Body of pancreas (tissue), 4 donors: ENCODE measurements around the gene OR2J3. TPM values are rescaled to one million over a fixed set of nuclear protein-coding genes. Genes with fewer than 3 reads are reported as not detected.
"Not testable (repeated sequence)": the region's sequence is repeated elsewhere in the genome, so short reads cannot be mapped to it uniquely, and the experiment has no call there.

ENCODE experiments used
- ATAC-seq: fragments of 150-250 bp; one replicate; pipeline ENCODE4 v1.9.1; 2016
- DNase-seq, 4 donors: peaks; one replicate each; pipeline ENCODE4 v3.0.0-alpha.2; 2019
- H3K27ac ChIP-seq, 4 donors: fragments of 200-600 bp; sonication (generic); 1 replicate in 3 of 4; 2 replicates in 1 of 4; pipeline versions ENCODE4 v1.5.1 to v1.6.1; 2016 to 2019; ENCODE audit warnings: mild to moderate bottlenecking in 1 of 4, mixed read lengths in 1 of 4, moderate library complexity in 1 of 4
- H3K27me3 ChIP-seq, 2 donors: fragments of 200-600 bp; sonication (generic); one replicate each; pipeline ENCODE4 v1.6.0; 2016; ENCODE audit warnings: mild to moderate bottlenecking in 1 of 2
- H3K36me3 ChIP-seq, 2 donors: fragments of 200-600 bp; sonication (generic); replicated peaks in 1 of 2; 2 replicates each; pipeline ENCODE4 v1.5.1; 2016; ENCODE audit warnings: low read depth in 2 of 2; ENCODE audit not compliant: insufficient read depth in 1 of 2
- H3K4me1 ChIP-seq: fragments of 200-600 bp; sonication (generic); one replicate; pipeline ENCODE4 v1.6.0; 2016
- H3K4me3 ChIP-seq, 2 donors: fragments of 200-600 bp; sonication (generic); 1 replicate in 1 of 2; 2 replicates in 1 of 2; pipeline ENCODE4 v1.5.1; 2016 to 2019
- H3K9me3 ChIP-seq, 3 donors: fragments of 200-600 bp; sonication (generic); 1 replicate in 2 of 3; 2 replicates in 1 of 3; pipeline ENCODE4 v1.5.1; 2016
- POLR2A ChIP-seq, 3 donors: fragments of 450-650 bp; IDR thresholded peaks; one replicate each; pipeline ENCODE4 v1.6.1; 2016; ENCODE audit warnings: antibody characterized with exemption in 3 of 3, mild to moderate bottlenecking in 2 of 3
- WGBS, 2 donors: methylation state at CpG; one replicate each; pipeline ENCODE4 v1.1.5; 2017; 5-methylcytosine and 5-hydroxymethylcytosine counted together
- intact Hi-C: fragments of 100-400 bp; cut with DNase I; formaldehyde crosslinking; loops from one replicate; pipeline ENCODE4 v1.15.1; 2023
- total RNA-seq, 2 donors: library from RNA; depleted of rRNA; stranded (reverse); fragments of >200 nt; gene quantifications; one replicate each; pipeline ENCODE4 v1.1.0, GENCODE V29; 2016
- TF ChIP-seq, protein P1 (sequence below), 7 experiments: fragments of 450-650 bp in 4 of 7; fragments of 200-600 bp in 3 of 7; sonication (generic) in 3 of 7; IDR thresholded peaks; one replicate each; pipeline ENCODE4 v1.5.1; 2016 to 2019; ENCODE audit warnings: antibody characterized with exemption in 7 of 7

OR2J3 gene
- total RNA-seq, 2 donors from 2014 or later: not detected

DNA sequence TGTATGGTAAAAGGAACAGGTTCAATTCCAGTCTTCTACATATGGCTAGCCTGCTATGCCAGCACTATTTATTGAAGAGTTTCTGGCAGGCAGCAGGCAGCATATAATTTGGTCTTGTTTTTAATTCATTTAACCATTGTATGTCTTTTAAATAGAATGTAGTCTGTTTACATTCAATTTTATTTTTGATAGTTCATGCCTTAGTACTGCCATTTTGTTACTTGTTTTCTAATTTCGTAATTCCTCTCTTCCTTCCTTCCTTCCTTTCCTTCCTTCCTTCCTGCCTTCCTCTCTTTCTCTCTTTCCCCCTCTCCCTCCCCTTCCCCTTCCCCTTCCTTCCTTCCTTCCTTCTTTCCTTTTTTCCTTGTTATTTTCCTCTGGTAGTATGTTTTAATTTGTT, 45.2 kb downstream of the OR2J3 start:
- DNase-seq (no peak), ATAC-seq (no peak)
- Histone ChIP-seq H3K9me3 (no peaks in the 10 kb centered on the region), H3K36me3 (no peaks in the 10 kb centered on the region), H3K27ac (no peak overlapping the region), H3K4me1 (no peaks in the 10 kb centered on the region), H3K4me3 (no peak overlapping the region), H3K27me3 (no peaks in the 10 kb centered on the region)
- intact Hi-C loops: no loop called here
- no peak for TF ChIP-seq POLR2A (IDR thresholded peaks at IDR 0.05)
- TF ChIP-seq, protein P1, sequence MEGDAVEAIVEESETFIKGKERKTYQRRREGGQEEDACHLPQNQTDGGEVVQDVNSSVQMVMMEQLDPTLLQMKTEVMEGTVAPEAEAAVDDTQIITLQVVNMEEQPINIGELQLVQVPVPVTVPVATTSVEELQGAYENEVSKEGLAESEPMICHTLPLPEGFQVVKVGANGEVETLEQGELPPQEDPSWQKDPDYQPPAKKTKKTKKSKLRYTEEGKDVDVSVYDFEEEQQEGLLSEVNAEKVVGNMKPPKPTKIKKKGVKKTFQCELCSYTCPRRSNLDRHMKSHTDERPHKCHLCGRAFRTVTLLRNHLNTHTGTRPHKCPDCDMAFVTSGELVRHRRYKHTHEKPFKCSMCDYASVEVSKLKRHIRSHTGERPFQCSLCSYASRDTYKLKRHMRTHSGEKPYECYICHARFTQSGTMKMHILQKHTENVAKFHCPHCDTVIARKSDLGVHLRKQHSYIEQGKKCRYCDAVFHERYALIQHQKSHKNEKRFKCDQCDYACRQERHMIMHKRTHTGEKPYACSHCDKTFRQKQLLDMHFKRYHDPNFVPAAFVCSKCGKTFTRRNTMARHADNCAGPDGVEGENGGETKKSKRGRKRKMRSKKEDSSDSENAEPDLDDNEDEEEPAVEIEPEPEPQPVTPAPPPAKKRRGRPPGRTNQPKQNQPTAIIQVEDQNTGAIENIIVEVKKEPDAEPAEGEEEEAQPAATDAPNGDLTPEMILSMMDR (IDR thresholded peaks at IDR 0.05): no peak
- WGBS, 2 donors: 46 to 64% methylated on average over 1 of the region's 1 CpG

DNA sequence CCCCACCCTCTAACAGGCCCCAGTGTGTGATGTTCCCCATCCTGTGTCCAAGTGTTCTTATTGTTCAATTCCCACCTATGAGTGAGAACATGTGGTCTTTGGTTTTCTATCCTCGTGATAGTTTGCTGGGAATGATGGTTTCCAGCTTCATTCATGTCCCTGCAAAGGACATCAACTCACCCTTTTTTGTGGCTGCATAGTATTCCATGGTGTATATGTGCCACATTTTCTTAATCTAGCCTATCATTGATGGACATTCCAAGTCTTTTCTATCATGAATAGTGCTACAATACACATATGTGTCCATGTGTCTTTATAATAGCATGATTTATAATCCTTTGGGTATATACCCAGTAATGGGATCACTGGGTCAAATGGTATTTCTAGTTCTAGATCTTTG, 47.3 kb downstream of the OR2J3 start:
- intact Hi-C loops, ATAC-seq, DNase-seq, H3K27ac ChIP-seq, H3K27me3 ChIP-seq, H3K4me1 ChIP-seq, H3K36me3 ChIP-seq, H3K9me3 ChIP-seq, H3K4me3 ChIP-seq: not testable (repeated sequence)
- WGBS, 2 donors: 29% methylated on average over 1 of the region's 1 CpG

DNA sequence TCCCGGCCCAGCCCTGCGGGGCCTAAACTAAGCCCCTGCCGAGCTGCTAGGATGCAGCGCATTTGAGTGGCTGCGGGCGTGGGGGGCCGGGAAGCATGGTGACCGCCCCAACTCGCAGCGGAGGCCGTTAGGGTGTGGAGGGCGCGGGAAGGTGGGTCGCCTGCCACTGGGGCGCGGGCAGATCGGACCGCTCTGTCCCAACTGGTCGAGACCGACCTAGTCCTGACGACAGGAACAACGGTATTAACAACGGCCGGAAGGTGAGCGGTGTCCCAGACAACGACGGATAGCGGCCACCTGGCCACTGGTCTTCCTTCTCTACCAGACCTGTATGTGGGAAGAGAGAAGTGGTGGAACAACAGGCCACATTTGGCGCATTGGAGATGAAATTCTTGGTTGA, 52.1 kb downstream of the OR2J3 start:
- H3K27me3 ChIP-seq, H3K36me3 ChIP-seq, H3K4me3 ChIP-seq, ATAC-seq, DNase-seq, H3K9me3 ChIP-seq, intact Hi-C loops, H3K27ac ChIP-seq, H3K4me1 ChIP-seq: not testable (repeated sequence)
- WGBS, 2 donors: 87 to 88% methylated on average over 7 to 9 of the region's 29 CpGs

Other genes with a start within 250 kb of the OR2J3 start
- 10 to 100 TPM; 56.3 to 69.2 TPM for gene TRIM27, start 184.1 kb upstream of the OR2J3 start, total RNA-seq
- not detected for gene ZNF311, start 102.7 kb upstream of the OR2J3 start, total RNA-seq
- gene OR2W1, start 62.9 kb upstream of the OR2J3 start, total RNA-seq: not detected
- gene OR2B3, start 20.7 kb upstream of the OR2J3 start, total RNA-seq: not detected
- gene OR2J1, start 8.6 kb upstream of the OR2J3 start, total RNA-seq: not detected
- gene OR2J2, start 62.8 kb downstream of the OR2J3 start, total RNA-seq: not detected
- gene OR14J1, start 193.6 kb downstream of the OR2J3 start, total RNA-seq: not detected